Chondrocyte (in vitro differentiated cells): ENCODE measurements around the gene FAM50B. TPM values are rescaled to one million over a fixed set of nuclear protein-coding genes. Genes with fewer than 3 reads are reported as not detected.

Experiments
- DNase-seq: peaks from one replicate; pipeline ENCODE4 v3.0.0; 2021; ENCODE audit warnings: mixed read lengths, low spot score
- H3K27ac Mint-ChIP-seq: one replicate; pipeline ENCODE4 v1.8.0; 2021; ENCODE audit warnings: mild to moderate bottlenecking, moderate library complexity, mixed read lengths; ENCODE audit not compliant: unreplicated experiment
- H3K27me3 Mint-ChIP-seq: 2 replicates; pipeline ENCODE4 v1.8.0; 2021; ENCODE audit warnings: low read depth, mixed read lengths
- H3K36me3 Mint-ChIP-seq: 2 replicates; pipeline ENCODE4 v1.8.0; 2021; ENCODE audit warnings: low read depth, mixed read lengths
- H3K4me1 Mint-ChIP-seq: 2 replicates; pipeline ENCODE4 v1.8.0; 2021; ENCODE audit warnings: low read depth, mild to moderate bottlenecking, mixed read lengths
- H3K4me3 Mint-ChIP-seq: one replicate; pipeline ENCODE4 v1.8.0; 2021; ENCODE audit warnings: mild to moderate bottlenecking, moderate library complexity, mixed read lengths; ENCODE audit not compliant: unreplicated experiment
- H3K9me3 Mint-ChIP-seq: 2 replicates; pipeline ENCODE4 v1.8.0; 2021; ENCODE audit warnings: low read depth, mixed read lengths
- CTCF ChIP-seq: fragments of 200-600 bp; sonication (generic); IDR thresholded peaks from 2 replicates; pipeline ENCODE4 v1.5.0; 2021; ENCODE audit warnings: antibody characterized with exemption, mild to moderate bottlenecking, moderate library complexity
- total RNA-seq: library from RNA; stranded (reverse); gene quantifications from 3 replicates; pipeline ENCODE4 v1.2.1, GENCODE V29; 2021

FAM50B gene
- total RNA-seq, 1 donor from 2014 or later, result 1.8 TPM

- H3K27ac Mint-ChIP-seq, result peak overlapping the region; percentile 87
- no peak overlapping the region for H3K4me3 Mint-ChIP-seq
- no peaks in the 10 kb centered on the region for H3K36me3 Mint-ChIP-seq
- no peak for TF ChIP-seq CTCF
- H3K9me3 Mint-ChIP-seq, result peaks cover under 1% of the 10 kb centered on the region
- no peaks in the 10 kb centered on the region for H3K27me3 Mint-ChIP-seq
- H3K4me1 Mint-ChIP-seq, result peaks cover 55% of the 10 kb centered on the region
- DNase-seq, result no peak
Measured at GRCh38 chr6:3813150-3813780, 35.9 kb upstream of the FAM50B start.

- DNase-seq, result no peak
- TF ChIP-seq CTCF, result no peak
- Mint-ChIP-seq H3K4me1 (peaks cover 55% of the 10 kb centered on the region), H3K4me3 (no peak overlapping the region), H3K9me3 (peaks cover 2% of the 10 kb centered on the region), H3K36me3 (no peaks in the 10 kb centered on the region), H3K27ac (no peak overlapping the region), H3K27me3 (no peaks in the 10 kb centered on the region)
Measured at GRCh38 chr6:3813918-3814317, 35.3 kb upstream of the FAM50B start.

- Mint-ChIP-seq H3K27me3 (no peaks in the 10 kb centered on the region), H3K4me3 (no peak overlapping the region), H3K9me3 (peaks cover 2% of the 10 kb centered on the region), H3K4me1 (peaks cover 55% of the 10 kb centered on the region), H3K27ac (no peak overlapping the region), H3K36me3 (no peaks in the 10 kb centered on the region)
- DNase-seq, result no peak
- no peak for TF ChIP-seq CTCF
Measured at GRCh38 chr6:3814539-3814938, 34.6 kb upstream of the FAM50B start.

GRCh38 chr6:3816251-3816650 is 32.9 kb upstream of the FAM50B start:
- Mint-ChIP-seq H3K4me1 (peaks cover 60% of the 10 kb centered on the region), H3K9me3 (peaks cover 2% of the 10 kb centered on the region), H3K4me3 (no peak overlapping the region), H3K27me3 (no peaks in the 10 kb centered on the region), H3K36me3 (no peaks in the 10 kb centered on the region), H3K27ac (no peak overlapping the region)
- no peak for DNase-seq
- no peak for TF ChIP-seq CTCF

GRCh38 chr6:3819161-3820110 is 29.7 kb upstream of the FAM50B start:
- no peaks in the 10 kb centered on the region for H3K36me3 Mint-ChIP-seq
- TF ChIP-seq CTCF, result no peak
- peaks cover 2% of the 10 kb centered on the region for H3K9me3 Mint-ChIP-seq
- no peaks in the 10 kb centered on the region for H3K27me3 Mint-ChIP-seq
- no peak for DNase-seq
- no peak overlapping the region for H3K4me3 Mint-ChIP-seq
- peak overlapping the region; percentile 89 for H3K27ac Mint-ChIP-seq
- H3K4me1 Mint-ChIP-seq, result peaks cover 64% of the 10 kb centered on the region
